GM19240 (cell line): ENCODE results near the gene MMP23B.
"Not testable (repeated sequence)": the region's sequence is repeated elsewhere in the genome, so short reads cannot be mapped to it uniquely, and the experiment has no call there.

Source experiments
- DNase-seq: peaks from one replicate; pipeline ENCODE4 v3.0.0; 2011; ENCODE audit warnings: low spot score; ENCODE audit not compliant: insufficient read length

The MMP23B gene

DNA sequence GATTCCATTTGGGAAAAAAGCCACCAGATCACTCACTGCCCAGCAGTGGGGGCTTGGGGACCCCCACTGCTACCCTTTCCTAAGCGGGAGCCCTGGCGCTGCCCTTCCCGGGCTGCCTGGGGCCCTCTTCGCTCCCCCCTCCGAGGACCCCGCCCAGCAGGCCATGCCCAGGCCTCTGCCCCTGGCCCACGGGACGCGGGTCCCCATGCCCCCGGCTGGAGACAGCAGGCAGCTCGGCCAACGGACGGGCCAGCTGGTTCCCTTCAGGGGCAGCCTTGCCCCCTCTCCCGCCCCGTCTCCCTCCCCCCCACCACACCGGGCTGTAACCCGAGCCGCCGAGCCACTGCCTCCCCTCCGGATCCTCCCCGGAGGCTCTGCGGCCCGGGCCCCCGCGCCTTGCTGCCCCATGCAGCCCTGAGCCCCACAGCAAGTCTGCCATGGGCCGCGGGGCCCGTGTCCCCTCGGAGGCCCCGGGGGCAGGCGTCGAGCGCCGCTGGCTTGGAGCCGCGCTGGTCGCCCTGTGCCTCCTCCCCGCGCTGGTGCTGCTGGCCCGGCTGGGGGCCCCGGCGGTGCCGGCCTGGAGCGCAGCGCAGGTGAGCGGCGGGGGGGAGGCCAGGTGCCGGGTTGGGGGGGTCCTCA lies at the start of gene MMP23B:
TSS of gene MMP23B (plus strand) at position 392 of the 639 bp plus-strand sequence. CDS start at position 438, 46 bp downstream.
- no peak for DNase-seq

DNA sequence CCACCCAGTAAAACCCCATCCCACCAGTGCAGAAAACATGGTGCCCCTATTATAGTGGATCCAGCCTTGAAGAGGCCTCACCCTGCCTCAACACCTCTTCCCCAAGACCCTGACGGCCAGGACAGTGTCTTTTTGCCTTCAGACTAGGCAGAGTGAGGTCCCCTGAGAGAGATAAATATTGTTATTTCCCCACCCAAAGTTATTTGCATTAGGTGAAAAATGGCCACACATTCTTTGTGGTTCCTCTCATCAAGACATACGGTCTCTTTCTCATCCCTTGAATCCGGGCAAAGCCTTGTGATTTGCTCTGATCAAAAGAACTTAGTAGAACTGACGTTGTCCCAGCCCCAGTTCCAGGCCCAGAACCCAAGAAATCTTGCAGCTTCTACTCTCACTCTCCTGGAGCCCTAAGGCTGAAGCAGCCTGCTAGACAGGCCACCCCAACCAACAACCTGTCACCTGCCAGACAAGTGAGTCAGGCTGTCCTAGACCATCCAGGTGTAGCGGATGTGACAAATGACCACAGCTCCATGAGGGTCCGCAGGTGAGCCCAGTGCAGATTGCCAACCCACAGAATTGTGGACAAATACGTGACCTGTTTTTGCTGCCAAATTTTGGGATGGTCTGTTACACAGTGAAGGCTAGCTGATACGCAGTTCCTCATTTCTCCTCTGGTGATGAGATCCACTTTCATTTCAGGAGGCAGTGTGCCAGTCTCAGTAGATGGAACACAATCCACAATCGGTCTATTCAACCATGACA lies 49.2 kb upstream of the MMP23B start:
- no peak for DNase-seq

DNA sequence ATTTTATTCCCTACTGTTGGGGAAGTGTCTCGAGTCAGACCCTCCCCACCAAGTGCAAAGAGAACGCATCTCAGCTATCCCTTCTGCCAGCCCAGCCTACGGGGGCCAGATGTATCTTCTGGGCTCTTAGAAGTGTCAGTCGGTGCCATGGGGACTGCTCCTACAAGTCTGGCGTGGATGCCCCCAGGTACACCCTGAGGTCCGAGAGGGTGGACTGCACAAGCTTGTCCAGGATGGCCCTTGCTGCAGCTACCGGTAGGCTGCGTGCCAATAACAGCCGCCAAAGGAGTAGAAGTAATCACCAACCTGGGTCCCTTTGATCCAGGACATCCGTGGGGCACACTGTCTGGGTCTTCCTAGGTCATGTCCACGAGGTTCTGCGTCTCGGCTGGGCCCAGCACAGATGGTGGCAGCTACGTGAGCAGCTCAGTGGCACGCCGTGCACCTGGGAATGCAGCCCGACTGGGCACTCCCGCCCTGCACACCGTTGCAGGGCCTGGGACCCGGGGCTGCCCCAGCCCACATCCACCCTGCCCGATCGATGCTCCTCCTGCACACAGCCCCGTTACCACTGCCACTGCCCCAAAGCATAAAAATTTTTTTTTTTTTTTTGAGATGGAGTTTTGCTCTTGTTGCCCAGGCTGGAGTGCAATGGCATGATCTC lies 48.5 kb upstream of the MMP23B start:
- no peak for DNase-seq

DNA sequence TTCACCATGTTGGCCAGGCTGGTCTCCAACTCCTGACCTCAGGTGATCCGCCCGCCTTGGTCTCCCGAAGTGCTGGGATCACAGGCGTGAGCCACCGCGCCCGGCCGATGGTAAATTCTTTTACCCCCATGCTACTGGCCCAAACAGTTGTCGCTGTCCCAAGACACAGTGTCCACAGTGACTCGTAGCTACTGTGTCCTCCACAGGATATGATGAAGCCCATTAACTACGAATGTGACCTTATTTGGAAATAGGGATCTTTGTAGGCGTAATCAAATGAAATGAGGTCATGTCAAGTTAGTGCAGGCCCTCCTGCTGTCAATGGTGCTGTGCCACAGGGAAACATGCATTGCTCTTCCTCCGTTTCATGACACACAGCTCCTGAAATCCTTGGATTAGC lies 40.5 kb upstream of the MMP23B start:
- DNase-seq: no peak

DNA sequence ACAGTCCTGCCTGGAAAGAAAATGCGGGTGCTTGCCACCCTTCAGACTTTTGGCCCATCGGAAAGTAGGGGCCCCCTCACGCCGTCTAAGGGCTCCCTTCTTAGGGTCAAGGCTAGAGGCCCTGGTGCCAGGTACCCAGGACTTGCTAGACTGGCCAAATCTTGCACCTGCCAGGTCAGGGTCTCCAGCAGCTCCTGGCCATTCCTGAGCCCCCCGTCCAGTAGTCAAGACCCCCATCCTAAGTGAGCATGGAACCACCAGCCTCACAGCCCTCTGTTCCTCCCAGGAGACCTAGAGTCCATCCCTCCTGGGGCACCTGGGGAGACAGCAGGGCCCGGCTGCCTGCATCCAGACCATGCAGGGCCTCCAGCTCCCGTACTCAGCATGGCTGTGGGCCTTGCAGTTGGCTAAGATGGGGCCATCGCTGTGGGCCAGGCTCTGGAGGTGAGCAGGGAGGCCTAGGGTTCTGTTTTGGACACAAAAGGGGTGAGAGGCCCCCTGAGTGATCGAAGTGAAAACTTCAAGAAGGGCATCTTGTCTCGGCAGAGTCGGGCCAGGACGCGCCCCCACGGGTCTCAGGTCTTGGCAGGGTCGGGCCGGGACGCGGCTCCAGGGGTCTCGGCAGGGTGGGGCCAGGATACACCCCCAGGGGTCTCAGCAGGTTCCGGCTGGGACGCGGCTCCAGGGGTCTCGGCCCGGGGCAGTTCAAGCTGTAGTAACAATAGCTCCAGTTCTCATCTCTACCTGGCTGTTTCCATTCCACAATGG lies 38.0 kb upstream of the MMP23B start:
- no peak for DNase-seq

DNA sequence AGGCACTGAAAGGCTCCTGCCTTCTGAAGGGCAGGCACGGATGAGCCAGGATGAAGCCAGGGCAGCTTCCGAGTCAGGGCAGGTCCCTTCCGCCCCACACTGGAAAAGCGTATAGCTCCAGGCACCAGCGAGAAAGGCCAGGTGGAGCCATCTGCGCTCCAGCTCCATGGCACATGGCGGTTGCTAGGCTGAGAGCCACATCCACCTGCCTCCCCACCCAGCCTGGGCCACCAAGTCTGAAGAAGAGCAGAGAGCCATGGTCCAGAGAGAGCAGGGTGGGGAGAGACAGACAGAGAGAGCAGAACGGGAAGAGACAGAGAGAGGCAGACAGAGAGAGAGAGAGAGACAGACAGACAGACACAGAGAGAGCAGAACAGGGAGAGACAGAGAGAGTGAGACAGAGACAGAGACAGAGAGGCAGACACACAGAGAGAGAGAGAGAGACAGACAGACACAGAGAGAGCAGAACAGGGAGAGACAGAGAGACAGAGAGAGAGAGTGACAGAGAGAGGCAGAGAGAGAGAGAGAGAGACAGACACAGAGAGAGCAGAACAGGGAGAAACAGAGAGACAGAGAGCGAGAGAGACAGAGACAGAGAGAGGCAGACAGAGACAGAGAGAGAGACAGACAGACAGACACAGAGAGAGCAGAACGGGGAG lies 37.2 kb upstream of the MMP23B start:
- DNase-seq: no peak

DNA sequence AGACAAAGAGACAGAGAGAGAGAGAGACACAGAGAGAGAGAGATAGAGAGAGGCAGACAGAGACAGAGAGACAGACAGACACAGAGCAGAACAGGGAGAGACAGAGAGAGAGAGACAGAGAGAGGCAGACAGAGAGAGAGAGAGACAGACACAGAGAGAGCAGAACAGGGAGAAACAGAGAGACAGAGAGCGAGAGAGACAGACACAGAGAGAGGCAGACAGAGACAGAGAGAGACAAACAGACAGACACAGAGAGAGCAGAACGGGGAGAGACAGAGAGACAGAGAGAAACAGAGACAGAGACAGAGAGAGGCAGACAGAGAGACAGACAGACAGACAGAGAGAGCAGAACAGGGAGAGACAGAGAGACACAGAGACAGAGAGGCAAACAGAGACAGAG lies 36.6 kb upstream of the MMP23B start:
- not testable (repeated sequence) for DNase-seq

DNA sequence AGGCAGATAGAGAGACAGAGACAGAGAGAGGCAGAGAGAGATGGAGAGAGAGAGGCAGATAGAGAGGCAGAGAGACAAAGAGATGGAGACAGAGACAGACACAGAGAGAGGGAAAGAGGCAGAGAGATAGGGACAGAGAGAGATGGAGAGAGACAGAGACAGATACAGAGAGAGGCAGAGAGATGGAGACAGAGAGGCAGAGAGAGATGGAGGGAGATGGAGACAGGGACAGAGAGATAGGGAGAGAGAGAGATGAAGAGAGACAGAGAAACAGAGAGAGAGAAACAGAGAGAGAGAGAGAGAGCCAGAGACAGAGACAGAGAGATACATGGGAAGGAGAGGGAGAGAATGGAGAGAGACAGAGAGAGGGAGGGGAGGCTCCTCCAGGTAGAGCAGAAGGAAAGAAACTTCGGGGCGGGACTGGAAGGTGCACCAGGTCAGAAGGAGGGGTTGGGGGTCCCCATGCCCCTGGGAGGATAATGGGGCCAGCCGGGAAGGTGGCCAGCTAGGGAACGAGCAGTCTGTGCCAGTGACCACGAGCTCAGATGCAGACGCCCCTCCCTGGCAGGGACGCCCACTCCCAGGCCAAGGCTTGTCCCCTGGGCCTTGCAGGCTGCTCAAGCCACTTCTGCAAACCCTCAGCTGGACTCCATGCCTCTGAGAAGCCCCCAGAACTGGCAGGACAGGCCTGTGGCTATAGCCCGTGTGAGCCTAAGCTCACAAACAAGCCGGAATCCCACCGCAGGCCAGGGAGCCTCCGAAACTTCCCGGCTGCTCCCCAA lies 35.3 kb upstream of the MMP23B start:
- no peak for DNase-seq

DNA sequence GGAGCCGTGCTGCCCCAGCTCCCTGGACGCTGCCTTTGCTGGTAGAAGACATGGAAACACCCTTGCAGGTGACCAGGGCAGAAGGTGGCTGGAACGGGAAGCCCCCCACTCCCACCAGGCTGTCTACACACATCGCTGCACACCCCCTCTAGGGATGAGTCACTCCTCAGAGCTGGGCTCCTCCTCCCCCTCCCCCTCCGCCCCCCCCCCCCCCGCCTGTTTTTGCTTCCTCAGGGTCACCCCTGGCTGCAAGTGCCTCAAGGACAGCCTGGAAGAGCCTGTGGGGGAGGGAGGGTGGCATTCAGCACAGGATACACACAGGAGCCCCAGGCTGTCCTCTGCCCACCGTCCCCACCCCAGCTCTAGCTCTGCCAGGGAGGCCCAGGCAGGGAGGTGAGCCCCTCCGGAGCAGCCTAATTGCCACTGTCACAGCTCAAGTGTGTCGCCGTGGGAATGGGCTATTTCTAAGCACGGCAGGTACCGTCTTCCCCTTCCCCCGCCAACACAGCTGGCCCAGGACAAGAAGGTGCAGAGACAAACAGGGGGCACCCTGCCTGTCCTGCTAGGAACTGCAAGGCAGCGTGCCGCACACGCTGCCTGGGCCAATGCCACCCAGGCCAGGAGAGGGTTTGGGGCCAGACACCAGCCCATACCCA lies 34.6 kb upstream of the MMP23B start:
- DNase-seq: no peak

DNA sequence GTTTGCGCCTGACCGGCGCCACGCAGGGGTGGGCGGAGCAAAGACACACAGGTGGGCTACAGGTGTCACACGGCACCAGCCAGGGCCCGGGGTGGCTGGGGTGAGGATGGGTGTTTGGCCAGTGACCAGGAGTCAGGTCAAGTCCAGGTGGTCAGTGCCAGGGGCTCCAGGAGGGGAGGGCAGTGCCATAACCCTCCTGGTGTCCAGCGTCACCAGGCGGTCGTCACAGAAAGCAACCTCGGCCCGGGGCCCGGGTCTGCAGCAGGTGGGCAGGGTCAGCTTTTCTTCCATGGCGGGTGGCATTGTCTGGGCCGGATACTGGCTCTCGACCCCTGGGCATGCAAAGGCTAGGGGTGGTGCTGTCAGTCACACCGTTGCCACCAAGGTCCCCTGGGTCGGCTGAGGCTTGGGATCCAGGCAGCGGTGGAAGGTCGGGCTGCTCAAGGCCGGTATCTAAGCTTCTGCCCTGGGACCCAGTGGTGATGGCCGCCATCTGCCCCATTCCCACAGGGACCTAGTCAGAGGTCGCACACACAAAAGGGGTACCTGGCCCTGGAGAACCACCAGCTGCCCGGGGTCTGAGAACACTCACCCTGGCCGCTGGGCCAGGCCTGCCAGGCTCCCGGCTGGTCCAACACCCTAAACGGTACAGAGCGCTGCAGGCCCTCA lies 33.8 kb upstream of the MMP23B start:
- no peak for DNase-seq

DNA sequence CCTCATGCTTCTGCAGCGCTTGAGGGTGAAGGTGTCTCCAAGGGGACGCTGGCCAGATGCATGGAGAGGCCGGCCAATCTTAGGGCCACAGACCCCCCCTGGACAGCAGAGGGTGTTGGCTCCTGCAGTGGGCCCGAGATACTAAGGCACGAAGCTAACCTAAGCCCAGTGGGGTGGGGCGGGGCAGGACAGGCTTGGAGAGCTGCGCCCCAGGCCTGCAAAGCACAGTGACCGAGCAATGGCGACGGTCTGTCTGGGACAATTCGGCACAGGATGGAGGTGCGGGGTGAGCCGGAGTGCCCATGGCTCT lies 33.3 kb upstream of the MMP23B start:
- DNase-seq: no peak

DNA sequence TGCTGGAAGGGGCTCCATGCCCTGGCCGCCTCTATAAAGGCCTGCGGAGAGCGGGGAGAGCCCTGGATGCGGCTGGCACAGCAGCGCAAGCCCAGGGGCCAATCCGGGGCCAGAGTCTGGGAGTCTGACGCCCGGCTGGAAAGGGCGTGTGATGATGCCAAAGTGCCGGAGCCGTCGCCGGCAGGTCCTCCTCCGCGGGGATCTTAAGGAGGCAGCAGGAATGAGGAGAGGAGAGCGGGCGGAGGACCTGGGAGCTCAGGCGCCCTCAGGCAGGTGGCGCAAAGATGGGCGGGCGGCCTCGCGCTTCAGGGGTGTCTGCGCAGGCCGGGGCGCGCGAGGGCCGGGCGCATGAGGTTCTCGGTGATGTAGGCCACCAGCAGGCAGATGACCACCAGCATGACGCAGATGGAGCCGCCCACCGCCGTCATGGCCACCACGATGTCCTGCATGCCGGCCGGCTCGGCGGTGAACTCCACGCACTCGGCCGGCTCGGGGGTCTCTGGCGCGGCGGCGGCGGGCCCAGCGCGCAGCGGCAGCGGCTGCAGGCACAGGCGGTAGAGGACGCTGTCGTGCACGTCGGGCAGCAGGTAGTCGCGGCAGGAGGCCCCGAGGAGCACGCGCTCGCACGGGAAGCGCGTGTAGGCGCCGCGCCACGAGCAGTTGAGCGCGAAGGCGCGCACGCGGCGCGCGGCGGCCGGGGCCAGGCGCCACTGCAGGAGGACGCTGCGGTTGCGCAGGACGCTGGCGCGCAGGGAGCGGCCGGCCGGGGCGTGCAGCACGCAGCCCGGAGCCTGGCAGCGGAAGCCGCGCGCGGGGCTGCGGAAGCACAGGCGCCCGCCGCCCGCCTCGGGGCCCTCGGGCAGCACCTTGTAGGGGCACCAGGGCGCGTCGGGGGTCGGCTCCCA lies 32.7 kb upstream of the MMP23B start:
- no peak for DNase-seq

DNA sequence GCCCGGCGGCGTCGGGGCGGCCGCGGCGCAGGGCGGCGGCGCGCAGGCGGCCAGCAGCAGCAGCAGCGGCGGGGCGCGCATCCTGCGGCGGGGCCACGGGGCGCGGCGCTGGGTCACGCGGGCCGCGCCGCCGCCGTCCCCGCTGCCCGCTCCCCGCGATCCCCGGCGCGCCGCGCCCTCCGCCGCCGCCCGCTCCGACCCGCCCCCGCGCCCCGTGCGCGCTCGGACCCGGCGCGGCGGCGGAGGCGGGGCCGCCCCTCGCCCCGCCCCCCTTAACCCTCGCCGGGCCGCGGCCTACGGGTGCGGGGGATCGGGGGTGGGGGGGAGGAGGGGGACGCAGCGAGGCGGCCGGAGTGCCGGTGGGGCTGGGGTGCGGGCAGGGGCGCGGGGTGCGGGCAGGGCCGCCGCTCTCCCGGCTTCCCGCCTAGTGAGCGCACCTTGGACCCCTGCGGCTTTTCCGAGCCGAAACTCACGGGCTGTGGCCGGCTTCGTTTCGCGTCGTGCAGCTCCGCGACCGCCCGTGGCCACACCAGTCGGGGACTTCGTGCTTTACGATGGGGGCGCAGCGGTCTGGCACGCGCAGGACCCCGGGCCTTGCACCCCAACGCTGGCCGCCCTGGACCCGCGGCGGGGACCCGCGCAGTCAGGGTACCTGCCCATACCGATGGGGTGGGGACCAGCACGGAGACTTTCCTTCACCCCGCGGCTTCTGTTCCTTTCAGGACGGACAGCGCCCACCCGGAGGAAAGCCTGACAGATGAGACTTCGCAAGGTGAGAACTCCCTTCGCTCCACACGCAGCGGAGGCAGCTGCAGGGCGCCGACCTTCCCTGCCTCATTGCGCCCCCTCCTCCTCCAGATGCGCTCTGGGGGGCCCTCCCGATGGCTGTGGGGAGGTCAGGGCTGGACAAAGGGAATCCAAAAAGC lies 31.8 kb upstream of the MMP23B start, which contains the start of gene FNDC10:
TSS of gene FNDC10 (minus strand) at position 201 of the 926 bp plus-strand sequence. CDS start at position 81, 120 bp downstream.
- DNase-seq: no peak

DNA sequence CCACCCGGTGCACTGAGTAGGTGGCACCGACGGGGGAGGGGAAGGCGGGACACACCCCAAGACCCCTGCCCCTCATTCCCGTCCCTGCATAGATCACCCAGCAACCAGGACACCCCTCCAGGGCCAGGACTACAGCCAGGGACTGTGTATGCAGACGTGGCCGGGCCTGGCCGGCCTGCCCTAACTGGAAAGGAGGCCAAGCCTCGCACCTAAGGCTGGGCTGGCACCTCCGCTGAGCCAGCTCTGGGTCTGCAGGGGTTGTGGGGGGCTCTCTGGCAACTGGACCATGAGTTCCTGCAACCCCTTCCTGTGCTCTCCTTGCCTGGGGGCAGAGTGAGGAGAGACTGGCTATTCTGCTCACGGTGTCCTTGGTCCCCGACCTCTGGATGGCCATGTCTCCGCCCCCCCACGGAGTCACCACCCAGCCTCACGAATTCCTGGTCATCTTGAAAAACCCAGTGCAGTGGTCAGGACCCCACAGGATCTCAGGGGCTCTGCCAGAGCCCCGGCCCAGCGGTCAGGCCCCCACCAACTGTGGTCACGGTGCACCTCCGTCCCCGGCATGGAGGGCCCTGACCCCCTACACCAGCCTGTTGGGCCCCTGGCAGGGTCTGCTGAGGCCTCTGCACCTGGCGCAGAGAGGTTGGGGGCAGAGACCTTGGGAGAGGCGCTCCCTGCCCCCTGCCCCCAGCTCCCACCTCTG lies 31.0 kb upstream of the MMP23B start:
- no peak for DNase-seq

DNA sequence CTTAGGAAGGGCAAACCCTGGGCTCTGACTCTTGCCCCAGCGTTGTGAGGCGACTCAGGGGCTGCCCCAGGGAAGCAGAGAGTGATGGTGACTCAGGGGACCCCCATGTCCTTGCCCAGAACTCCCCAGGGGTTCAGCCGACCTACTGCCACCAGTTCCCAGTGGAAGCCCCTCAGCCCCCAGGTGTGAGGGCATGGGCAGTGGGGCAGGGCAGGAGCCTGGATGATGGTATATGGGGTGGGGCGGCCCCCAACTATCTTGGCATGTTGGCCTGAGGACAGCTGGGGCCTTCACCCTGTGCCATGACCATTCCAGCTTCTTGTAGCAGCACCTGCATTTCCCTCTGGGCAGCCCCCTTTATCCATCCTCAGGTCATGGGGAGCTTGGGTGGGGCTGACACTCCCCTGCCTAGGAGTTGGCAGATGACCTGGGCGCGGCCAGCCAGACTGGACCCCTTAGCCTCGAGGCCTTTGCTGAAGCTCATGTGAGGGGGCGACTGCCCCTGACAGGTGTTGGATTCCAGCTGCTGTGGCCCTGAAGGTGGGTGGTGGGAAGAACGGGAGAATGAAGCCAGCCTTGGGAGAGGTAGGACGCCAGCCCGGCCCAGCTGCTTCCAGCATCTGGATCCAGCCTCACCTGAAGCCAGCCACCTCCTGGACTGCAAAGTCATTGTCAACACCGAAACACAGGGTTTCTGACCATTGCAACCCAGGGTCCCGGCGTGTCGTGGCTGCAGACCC lies 30.2 kb upstream of the MMP23B start:
- no peak for DNase-seq
